Measurements from ENCODE around the gene CDRT4.

DNA sequence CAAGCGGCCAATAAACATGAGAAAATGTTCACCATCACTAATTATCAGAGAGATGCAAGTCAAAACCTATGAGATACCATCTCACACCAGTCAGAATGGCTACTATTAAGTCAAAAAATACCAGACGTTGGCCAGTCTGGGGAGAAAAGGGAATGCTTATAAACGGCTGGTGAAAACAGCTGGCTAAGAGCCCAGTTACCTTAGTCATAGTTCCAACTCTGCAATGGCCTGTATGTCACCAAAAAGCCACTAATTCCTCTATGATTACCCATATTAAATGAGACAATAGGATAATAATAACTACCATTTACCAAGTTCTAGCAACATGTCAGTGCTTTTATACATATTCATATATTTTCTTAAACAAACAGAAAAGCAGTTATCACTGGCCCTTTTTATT, 42.9 kb upstream of the CDRT4 start:
- TF ChIP-seq, protein P1, sequence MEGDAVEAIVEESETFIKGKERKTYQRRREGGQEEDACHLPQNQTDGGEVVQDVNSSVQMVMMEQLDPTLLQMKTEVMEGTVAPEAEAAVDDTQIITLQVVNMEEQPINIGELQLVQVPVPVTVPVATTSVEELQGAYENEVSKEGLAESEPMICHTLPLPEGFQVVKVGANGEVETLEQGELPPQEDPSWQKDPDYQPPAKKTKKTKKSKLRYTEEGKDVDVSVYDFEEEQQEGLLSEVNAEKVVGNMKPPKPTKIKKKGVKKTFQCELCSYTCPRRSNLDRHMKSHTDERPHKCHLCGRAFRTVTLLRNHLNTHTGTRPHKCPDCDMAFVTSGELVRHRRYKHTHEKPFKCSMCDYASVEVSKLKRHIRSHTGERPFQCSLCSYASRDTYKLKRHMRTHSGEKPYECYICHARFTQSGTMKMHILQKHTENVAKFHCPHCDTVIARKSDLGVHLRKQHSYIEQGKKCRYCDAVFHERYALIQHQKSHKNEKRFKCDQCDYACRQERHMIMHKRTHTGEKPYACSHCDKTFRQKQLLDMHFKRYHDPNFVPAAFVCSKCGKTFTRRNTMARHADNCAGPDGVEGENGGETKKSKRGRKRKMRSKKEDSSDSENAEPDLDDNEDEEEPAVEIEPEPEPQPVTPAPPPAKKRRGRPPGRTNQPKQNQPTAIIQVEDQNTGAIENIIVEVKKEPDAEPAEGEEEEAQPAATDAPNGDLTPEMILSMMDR (IDR thresholded peaks at IDR 0.05): no peak
- no peak for TF ChIP-seq ESRRA (IDR thresholded peaks at IDR 0.05; ENCODE audit: borderline replicate concordance, low read length)
- TF ChIP-seq BHLHE40 (IDR thresholded peaks at IDR 0.05; ENCODE audit: low read depth, low read length): no peak
- no peak for TF ChIP-seq MAFK (IDR thresholded peaks at IDR 0.05; ENCODE audit: partially characterized antibody)
- no peak for TF ChIP-seq ZFP36 (IDR thresholded peaks at IDR 0.05; ENCODE audit: borderline replicate concordance, partially characterized antibody)
- TF ChIP-seq RAD21 (conservative IDR thresholded peaks at IDR 0.05 in 1 of 2, IDR thresholded peaks at IDR 0.05 in 1 of 2): no peak
- TF ChIP-seq POLR2AphosphoS2 (conservative IDR thresholded peaks at IDR 0.05; ENCODE audit: low read length): no peak
- no peak for TF ChIP-seq KDM5A (IDR thresholded peaks at IDR 0.05)
- no peak for TF ChIP-seq JUNB (IDR thresholded peaks at IDR 0.05)

All from A549 (cell line).